NCI-H2196 (cell line): ENCODE measurements around the gene NENF.
"Not testable (repeated sequence)": the region's sequence is repeated elsewhere in the genome, so short reads cannot be mapped to it uniquely, and the experiment has no call there.

ENCODE experiments used
- DNase-seq: peaks from one replicate; lab custom pipeline; 2025; ENCODE audit not compliant: unreplicated experiment; lab: John Stamatoyannopoulos, UW

The NENF gene

GRCh38 chr1:212458817-212459216, 26.1 kb downstream of the NENF start:
- no peak for DNase-seq

GRCh38 chr1:212459656-212460055, 26.9 kb downstream of the NENF start:
- no peak for DNase-seq

DNA sequence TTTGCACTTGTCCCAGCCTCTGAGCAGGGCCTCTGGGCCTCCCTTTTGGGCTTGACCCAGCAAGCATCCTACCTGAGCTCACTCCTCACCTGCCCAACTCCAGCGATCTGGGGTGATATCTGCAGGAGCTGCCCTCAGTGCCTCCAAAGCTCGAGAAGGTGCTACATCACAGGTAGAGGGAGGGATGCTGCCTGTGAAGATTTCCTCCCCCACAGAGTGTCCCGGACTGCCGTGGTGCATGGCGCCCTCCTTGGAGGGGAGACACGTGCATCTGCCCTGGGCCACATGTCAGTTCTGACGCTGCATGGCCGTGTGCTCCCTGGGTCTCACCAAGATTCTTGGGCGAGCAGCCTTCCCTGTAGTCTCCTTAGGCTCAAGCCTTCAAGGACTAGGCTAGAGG, 27.7 kb downstream of the NENF start:
- no peak for DNase-seq

DNA sequence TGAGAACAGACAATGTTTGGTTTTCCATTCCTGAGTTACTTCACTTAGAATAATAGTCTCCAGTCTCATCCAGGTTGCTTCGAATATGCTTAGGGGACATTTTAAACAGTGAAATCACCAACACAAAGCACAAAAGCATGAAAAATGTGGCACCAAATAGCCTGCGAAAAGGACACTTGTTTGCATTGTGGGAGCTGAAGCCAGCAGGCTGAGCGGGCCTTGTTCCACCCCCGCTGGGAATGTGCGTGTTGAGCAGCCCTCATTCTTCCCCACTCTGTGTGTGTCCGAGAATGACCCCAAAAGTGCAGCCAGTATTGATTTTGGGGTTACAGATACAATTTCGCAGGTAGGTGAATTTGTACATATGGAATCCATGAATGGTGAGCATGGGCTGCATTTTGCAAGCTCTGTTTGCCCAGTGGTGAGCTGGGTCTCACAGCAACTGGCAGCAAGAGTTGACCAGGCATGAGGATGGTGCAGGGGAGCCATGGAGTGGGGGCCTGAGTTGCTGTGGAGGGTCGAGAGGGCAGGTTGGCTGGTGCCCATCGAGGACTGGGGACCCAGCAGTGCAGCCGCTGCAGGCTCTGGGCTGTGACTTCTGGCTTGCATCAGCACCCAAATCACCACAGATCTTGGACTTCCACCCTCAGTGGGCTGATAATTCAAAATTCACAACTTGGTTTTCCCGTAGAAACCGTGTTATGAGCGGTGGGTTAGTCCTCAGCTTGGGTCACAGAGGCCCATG, 29.4 kb downstream of the NENF start:
- DNase-seq, result no peak

DNA sequence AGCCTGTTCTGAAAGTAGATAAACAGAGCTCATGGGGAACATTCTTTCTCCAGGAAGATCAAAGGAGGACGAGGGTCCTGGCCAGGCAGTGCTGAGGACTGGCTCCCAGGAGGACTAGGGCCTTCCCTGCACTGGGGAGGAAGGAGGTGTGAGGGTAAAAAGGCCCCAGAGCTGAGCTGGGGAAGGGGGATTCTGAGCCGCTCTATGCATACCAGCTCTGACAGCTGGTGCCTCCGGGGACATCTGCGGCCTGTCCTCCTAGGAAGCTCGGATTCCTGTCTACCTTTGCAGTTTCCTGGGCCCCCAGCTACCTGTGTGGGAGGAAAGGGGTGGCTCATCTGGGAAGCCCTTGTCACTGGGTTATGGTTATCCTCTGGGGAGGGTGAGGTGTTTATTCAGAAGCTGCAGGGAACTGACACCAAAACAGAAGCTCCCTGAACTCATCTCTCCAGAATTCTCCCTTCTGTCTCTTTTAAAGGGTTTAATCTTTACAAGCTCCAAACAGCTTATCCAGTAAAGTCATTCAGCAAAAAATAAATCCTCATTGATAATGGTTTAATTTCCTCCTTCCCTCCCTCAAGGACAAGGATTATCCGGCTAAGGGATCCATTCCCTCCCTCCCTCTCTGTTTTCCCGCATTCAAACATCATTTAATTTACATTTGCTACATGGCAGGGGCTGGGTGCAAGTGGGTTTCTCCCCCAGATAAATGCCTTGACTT, 31.0 kb downstream of the NENF start:
- DNase-seq, result no peak

- DNase-seq, result no peak
These were observed 32.6 kb downstream of the NENF start for GRCh38 chr1:212465311-212465710.

DNA sequence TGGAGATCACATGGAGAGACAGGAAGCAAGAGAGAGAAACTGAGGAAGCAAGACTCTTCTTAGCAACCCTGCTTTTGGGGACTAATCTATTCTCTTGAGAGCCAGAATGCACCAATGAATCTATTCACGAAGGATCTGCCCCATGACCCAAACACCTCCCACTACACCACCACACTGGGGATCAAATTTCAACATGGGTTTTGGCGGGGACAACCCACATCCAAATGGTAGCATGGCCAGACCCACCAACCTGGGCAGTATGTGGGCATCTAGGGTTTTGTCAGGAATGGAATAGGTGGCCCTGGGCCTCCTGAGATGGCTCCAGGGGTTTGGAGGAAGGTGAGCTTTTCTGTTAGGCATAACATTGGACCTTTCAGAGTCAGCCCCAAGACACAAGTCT, 33.7 kb downstream of the NENF start:
- DNase-seq, result no peak

GRCh38 chr1:212466898-212467650, 34.4 kb downstream of the NENF start:
- DNase-seq, result no peak

GRCh38 chr1:212467843-212468482, 35.2 kb downstream of the NENF start:
- DNase-seq, result peak; percentile 18

DNA sequence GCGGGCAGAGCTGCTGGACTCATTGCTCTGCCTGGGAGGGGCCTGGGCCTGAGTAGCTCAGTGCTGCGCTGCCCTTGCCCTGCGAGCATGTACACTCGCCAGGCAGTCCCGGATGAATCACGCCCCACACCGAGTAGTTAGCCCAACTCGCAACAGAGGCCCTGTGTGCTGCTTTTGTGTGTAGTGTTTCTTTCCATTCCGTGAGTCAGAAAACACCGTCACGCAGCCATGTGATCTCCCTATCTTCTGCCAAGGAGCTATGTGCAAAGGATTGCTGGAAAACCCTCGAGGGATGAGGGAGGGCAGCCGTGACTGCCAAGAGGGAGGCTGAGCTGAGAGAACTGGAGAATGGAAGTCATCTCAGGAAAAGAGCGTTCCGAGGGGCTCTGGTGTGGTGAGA, 37.3 kb downstream of the NENF start:
- no peak for DNase-seq

DNA sequence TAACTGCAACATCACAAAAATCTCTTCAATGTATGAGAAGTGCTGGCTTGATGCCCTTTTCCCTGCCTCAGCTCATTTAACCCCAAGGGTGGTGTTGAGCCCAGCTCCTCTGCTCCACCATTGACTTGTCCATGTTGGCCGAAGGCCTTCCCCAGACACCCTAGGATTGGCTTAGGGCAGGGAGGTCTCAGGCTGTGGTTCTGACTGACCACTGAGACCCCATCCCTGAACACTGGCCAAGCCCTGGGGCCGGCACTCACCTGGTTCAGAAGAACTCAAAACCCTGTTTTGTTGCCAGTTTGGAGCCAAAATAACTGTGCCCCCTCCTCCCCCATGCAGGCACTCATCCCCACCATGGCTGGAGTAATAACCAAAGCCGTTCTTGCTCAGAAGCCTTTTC, 38.6 kb downstream of the NENF start:
- no peak for DNase-seq

DNA sequence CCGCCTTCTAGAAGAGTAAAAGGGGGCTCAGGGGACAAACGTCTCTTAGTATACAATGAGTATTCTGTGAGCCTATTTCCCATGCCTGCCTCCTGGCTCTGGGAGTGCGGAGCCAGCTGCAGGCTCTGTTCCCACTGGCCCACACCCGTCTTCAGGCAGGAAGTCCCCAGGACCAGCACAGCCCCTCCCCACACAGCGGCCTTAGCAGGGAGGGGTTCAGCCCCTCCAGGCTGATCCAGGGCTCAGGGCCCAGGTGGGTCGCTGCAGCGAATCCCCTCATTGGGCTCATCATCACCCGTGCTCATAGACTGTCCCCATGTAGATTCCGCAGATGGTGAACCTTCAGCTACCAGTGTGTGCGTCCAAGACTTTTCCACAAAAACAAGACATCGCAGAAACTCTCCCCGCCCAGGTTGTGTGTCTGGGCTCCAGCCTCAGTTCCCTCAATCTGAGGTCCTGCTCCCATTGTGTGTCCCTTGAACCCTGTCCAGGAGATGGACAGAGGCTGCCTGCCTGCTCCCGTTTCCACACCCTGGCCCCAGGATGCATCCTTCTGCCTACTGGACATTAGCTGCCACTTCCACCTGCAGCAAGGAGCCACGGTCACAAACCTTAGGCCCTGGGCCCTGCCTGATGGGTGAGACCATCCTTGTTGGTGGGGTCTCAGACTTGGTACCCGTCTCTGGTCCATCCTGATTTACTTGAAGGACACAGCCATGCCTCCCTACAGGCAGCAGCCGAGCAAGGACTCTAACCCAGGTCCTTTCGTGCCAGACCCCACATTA, 39.4 kb downstream of the NENF start:
- DNase-seq, result no peak

DNA sequence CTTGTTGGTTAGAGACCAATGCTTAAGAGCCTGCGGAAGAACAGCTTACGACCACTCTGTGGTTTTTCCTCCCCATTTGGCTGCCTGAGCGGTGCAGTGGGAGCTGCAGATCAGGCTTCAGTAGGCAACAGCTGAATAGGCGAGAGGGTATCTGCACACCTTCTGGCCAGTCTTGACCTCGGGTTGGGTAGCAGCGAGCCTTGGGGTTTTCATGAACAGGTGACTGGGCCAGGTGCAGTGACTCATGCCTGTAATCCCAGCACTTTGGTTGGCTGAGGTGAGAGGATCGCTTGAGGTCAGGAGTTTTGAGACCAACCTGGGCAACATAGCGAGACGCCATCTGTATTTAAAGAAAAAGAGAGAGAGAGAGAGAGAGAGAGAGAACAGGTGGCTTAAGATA, 41.0 kb downstream of the NENF start:
- DNase-seq, result peak; percentile 49

- DNase-seq, result no peak
These were observed 42.4 kb downstream of the NENF start for GRCh38 chr1:212475151-212475550.

GRCh38 chr1:212475831-212476230, 43.1 kb downstream of the NENF start:
- DNase-seq, result not testable (repeated sequence)

GRCh38 chr1:212477014-212477679, 44.4 kb downstream of the NENF start:
- peak; percentile 87 for DNase-seq

DNA sequence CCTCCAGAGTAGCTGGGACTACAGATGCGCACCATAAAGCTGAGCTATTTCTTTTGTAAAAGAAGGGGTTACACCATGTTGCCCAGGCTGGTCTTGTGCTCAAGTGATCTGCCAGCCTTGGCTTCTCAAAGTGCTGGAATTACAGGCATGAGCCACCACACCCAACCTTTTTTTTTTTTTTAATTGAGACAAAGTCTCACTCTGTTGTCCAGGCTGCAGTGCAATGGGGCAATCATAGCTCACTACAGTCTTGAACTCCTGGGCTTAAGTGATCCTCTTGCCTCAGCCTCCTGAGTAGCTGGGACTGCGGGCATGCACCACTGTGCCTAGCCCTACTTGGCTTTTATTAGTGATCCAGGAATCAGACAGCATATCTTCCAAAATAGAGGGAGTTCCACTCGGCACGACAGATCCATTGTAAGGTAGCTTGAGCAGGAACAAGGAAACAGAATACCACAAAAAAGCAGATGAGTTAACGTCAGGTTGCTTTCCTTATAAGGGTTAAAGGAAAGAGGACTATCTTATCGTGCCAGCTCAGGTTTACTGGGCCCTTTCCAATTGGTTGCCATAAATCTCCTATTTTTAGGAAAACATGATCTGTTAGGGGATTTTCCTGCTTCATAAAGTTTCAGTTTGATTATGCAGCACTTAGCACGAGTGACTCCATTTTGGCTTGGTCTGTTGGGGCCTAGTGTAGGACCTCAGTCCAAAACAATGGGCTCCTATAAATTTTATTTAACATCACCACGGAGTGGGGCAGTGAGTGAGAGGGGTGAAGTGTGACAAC, 45.2 kb downstream of the NENF start:
- no peak for DNase-seq

- DNase-seq, result no peak
These were observed 45.8 kb downstream of the NENF start for GRCh38 chr1:212478467-212479025.

GRCh38 chr1:212479188-212479587, 46.5 kb downstream of the NENF start:
- DNase-seq, result no peak
